Stimulated activated CD4-positive, alpha-beta T cell treated with anti-CD3 and anti-CD28 coated beads, Interleukin-15, amount 100 ng/mL, for 1 hour (primary cell): ENCODE measurements around the gene PTEN.
"Not testable (repeated sequence)": the region's sequence is repeated elsewhere in the genome, so short reads cannot be mapped to it uniquely, and the experiment has no call there.

ENCODE experiments used
- DNase-seq, 2 donors: peaks; one replicate each; pipeline ENCODE4 v3.0.0-alpha.2; 2020; ENCODE audit warnings: low read depth in 1 of 2, low spot score in 1 of 2

Gene PTEN

DNA sequence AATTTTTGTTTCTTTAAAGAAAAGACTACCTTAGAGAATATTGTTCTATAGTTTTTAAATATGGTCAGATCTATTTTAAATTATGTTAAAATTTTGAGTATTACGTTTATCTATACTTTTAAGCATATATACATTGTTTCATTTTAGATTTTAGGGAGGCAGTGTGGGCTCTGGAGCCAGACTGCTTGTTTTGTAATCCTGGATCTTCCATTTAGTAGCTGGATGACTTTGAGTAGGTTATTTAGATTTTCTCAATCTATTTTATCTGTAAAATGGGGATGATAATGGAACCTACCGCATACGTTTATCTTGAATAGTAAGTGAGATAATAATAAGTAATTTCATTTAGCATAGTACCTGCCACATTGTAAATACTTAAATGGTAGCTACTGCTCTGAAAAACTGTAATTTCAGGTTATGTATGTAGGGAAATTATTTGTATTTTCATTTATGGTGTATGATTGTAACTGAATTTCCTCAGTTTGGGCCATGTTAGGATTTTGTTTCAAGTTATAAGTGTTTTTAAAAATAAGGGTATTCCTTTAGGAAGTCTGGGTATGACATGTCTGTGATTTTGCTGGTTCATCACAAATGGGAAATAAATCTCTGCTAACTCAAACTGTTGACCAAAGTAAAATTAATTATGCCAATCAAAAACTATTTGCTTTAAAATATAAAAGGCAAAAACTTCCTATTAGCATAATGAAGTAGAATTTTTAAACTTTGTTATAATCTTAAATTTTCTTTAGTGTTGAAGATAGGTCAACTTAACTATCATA, 6.5 kb downstream of the PTEN start:
- DNase-seq: no peak

DNA sequence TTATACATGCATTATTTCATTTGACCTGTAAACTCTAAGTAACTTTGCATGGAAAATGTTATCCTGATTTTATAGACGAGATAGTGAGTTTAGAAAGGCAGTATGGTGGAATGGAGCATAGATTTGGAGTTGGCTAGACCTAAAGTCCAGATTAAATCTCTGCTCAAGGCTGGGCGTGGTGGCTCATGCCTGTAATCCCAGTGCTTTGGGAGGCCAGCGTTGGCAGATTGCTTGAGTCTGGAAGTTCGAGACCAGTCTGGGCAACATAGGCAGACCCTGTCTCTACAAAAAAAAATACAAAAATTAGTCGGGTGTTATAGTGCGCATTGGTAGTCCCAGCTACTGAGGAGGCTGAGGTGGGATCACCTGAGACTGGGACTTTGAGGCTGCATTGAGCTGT, 9.4 kb downstream of the PTEN start:
- no peak for DNase-seq

DNA sequence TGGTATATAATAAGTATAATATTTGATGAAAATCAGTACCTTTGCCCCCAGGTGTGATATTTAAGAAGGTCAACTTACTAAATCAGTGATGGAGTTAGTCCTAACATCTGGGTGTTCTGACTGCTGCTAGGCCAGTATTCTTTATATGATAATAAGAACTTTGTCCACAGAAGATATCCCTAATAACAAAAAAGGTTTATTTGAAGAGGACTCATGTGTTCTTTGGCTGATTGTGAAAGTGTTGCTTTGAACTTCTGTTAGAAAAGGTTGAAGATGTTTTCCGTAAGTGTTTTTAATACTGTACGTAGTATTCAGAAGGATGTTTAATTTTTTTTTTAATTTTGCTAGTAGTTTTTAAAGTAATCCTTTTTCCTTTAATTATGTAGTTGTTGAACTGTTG, 10.2 kb downstream of the PTEN start:
- no peak for DNase-seq

DNA sequence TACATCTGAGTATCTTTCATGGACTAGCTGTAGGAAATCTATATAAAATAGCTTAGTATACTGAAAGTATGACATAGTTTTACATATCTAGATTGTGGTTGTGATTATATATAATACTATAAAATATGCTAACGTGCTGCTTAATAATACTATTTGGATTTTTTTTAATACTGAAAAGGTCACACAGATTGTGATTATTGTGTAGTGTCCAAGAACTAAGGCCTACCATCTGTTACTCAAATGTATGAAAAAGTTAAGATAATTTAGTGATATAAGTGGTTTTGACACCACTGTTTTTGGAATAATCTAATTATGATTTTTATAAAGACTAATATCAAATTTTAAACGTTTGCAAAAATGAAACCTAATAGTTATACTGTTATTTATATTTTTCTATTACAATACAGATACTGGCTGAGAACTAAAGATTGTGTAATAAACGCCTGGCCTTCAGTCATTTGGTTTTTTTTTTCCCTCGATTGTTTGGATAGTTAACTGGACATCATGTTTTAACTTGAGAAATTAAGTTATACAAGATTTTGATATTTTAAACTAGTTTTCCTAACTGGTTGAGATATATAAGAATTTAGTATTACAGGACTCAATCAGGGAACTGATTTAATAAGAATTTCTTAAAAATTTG, 12.6 kb downstream of the PTEN start:
- no peak for DNase-seq

DNA sequence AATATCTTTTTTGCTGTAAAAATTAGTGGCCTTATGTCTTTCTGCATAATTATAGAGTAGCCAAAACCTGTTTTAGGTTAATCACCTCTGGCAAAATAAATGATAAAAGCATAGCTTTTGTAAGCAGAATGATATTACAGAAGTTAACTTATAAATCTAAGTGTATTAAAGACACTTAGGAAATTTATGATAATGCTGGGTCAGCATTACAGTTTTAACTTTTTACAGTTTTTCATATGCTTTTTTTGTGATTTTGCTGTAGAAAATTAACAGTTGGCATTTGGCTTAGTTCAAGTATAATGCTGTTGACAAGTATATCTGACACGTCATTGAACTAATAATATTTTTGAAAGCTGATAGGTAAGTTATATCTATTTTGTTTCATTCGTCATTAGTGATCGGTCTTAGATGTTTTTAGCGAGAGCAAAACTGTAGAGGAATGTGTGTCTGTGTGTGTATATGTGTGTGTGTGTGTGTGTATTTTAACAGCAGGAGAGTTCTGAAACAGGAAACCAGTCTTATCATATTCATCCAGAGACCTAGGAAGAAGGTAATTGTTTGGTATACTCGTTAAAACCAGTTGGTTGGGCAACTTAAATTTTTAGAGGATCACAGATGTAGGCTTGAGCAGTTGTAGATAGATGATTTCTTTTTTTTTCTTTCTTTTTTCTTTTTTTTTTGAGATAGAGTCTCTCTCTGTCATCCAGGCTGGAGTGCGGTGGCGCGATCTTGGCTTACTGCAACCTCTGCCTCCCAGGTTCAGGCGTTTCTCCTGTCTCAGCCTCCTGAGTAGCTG, 15.4 kb downstream of the PTEN start:
- no peak for DNase-seq

DNA sequence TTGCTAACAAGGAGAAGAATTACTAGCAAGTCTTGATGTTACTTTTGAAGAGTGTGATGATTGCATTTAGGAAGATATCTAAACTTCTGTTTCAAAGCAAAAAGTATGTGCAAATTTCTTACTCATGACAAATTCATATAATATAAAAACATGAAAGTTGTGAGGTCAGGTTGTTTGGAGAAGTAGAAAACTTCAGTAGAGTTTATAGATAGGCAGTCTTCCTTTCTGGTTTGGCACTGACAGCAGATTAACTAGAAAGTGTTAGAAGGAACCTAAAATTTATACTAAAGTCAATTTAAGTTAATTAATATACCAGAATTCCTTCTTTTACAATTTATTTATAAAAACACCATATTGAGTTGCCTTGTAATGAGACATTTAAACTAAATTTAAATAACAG, 16.9 kb downstream of the PTEN start:
- DNase-seq: no peak

DNA sequence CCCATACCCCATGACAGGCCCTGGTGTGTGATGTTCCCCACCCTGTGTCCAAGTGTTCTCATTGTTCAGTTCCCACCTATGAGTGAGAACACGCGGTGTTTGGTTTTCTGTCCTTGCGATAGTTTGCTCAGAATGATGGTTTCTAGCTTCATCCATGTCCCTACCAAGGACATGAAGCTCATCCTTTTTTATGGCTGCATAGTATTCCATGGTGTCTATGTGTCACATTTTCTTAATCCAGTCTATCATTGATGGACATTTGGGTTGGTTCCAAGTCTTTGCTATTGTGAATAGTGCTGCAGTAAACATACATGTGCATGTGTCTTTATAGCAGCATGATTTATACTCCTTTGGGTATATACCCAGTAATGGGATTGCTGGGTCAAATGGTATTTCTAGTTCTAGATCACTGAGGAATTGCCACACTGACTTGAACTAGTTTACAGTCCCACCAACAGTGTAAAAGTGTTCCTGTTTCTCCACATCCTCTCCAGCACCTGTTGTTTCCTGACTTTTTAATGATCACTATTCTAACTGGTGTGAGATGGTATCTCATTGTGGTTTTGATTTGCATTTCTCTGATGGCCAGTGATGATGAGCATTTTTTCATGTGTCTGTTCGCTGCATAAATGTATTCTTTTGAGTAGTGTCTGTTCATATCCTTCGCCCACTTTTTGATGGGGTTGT, 18.1 kb downstream of the PTEN start:
- DNase-seq: not testable (repeated sequence)

DNA sequence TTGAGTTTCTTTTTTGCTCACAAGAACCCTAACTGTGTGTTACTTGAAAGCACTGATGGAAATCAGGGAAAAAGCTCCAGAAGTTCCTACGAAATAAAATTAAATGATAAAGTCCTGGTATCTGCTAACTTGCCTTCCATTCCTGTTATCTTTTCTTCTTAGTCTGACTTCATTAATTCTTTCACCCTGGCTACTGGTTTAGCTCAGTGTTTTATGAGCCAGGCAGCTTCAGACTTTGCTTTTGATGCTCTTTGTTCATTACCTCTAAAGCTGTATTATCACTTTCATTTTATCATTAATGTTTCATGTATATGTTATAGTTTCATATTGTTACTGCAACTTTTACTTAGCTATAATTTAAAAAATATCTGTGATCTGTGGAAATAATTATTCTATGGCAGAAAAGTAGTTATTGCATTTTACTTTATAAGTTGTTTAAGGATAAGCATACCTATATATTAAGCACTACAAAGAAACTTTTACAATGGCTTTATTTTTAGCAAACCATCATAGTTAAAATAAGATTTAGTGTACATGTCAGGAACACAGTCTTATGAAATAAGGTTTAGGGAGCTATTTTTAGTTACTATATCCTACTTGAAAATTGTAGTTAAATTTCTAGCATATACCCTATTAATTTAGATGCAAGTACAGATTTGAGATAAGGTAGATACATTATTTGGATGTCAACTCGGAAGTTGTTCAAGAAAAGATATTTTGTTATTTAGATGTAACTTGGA, 19.3 kb downstream of the PTEN start:
- no peak for DNase-seq

DNA sequence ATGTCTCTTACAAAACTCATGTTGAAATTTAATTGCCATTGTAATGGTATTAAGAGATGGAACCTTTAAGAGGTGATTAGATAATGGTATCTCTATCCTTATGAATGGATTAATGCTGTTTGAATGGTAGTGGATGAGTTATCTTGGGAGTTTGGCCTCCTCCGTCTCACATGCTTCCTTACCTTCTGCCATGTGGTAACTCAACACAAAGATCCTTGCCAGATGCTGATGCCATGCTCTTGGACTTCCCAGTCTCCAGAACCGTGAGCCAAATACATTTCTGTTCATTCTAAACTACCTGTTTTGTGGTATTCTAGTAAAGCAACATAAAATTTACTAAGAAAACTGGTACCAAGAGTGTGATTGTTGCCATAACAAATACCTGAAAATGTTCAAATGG, 23.2 kb downstream of the PTEN start:
- no peak for DNase-seq

DNA sequence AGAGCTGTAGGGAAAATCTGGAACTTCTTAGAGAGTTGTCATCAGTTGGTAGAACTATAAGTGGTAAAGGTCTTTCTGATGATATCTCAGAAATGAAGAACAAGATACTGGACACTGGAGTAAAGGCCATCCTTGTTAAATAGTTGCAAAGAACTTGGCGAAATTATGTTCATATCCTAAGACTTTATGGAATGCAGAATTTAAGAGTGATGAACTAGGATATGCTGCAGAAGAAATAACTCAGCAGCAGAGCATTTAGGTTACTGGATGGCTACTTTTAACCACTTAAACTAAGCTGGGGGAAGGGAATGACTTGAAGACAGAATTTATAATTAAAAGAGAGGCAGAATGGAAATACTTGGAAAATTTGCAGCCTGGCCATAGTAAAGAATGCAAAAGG, 23.7 kb downstream of the PTEN start:
- no peak for DNase-seq

DNA sequence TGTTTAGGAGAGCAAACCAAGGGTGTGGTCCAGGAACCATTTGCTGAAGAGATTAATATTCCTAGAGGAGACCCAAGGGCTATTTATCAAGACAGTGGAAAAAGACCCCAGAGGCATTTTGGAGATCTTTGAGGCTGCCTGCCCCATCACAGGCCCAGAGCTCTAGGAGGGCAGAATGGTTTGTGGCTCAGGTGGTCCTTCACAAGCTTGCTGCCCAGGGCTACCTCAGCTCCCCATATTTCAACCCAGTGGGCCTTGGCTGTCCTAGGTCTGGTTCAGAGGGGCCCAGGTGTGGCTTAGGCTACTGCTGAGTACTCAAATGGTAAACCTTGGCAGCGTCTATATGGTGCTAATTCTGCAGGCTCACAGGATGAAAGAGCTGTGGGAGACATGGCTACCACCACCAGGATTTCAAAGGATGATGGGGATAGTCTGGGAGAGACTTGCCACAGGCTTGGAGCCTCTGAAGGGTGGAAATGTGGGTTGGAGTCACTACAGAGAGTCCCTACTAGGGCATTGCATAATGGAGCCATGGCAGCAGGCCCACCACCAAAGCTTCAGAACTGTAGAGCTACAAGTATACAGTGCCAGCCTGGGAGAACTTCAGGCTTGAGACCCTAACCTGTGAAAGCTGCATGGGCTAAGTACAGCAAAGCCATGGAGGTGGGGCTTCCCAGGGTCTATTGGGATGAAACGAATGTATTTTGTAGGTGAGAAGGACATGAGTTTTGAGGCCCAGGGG, 24.3 kb downstream of the PTEN start:
- DNase-seq: no peak

DNA sequence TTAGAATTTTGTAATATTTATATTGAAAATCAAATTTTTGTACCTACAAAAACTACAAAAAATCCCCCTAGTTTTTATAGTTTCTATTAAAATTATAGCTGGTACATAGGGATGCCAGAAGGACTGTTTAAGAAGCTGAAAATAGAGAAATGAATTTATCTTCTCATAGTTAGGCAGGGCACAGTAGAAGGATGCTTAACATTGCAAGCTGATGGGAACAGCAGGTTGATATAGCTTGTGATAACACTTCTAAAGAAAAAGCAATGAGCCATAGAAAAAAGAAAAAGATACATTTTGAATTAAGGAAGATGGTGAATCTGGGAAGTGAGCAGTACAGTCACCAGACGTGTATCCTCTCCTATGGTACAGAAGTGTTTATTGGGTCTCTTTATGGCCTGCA, 32.0 kb downstream of the PTEN start:
- no peak for DNase-seq

DNA sequence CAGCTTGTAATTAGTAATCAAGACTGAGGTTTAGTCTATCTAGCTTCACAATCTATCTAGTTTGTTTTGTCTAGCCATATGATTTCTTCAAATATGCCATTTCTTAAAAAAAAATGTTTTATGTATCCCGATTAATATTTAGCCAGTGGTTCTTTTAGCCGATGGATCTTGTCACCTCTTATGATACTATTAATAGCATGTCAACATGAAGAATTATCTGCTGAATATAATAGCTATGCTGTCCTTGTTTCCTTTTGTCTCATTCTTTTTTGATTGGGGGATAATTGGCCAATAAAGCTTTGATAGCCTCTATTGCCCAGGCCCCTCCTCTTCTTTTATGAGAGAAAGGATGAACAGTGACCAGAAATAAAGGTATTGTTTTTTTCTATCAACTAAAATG, 32.8 kb downstream of the PTEN start:
- DNase-seq: no peak

DNA sequence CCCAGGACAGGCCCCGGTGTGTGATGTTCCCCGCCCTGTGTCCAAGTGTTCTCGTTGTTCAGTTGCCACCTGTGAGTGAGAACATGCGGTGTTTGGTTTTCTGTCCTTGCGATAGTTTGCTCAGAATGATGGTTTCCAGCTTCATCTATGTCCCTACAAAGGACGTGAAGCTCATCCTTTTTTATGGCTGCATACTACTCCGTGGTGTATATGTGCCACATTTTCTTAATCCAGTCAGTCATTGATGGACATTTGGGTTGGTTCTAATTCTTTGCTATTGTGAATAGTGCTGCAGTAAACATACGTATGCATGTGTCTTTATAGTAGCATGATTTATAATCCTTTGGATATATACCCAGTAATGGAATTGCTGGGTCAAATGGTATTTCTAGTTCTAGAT, 34.5 kb downstream of the PTEN start:
- DNase-seq: not testable (repeated sequence)

DNA sequence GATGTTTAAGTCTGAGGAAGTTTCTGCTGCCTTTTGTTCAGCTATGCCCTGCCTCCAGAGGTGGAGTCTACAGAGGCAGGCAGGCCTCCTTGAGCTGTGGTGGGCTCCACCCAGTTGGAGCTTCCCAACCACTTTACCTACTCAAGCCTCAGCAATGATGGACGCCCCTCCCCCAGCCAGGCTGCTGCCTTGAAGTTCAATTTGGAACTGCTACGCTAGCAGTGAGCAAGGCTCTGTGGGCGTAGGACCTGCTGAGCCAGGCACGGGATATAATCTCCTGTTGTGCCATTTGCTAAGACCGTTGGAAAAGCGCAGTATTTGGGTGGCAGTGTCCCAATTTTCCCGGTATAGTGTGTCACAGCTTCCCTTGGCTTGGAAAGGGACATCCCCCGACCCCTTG, 40.0 kb downstream of the PTEN start:
- not testable (repeated sequence) for DNase-seq

DNA sequence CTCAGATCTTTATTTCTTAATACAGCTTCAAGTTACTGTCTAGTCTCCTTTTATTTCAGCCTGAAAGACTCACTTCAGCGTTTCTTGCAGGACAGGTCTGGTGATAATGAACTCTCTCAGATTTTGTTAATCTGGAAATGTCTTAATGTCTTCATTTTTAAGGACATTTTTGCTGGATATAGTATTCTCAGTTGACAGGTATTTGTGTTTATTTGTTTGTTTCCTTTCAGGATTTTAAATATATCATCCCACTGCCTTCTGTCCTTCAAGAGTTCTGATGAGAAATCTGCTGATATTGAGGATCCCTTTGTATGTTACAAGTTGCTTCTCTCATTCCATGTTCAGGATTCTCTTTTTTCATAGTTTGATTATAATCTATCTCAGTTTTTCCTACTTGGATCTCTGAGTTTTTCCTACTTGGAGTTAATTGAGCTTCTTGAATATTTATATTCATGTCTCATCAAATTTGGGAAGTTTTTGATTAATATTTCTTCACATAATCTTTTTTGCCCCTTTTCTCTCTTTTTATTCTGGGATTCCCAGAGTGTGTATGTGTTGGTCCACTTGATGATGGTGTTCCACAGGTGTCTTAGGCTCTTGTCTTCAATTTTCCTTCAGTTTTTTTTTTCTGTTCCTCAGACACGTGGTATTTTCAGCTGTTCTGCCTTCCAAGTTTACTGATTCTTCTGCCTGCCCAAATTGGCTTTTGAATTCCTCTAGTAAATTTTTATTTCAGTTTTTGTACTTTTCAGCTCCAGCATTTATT, 49.9 kb downstream of the PTEN start:
- DNase-seq: no peak

DNA sequence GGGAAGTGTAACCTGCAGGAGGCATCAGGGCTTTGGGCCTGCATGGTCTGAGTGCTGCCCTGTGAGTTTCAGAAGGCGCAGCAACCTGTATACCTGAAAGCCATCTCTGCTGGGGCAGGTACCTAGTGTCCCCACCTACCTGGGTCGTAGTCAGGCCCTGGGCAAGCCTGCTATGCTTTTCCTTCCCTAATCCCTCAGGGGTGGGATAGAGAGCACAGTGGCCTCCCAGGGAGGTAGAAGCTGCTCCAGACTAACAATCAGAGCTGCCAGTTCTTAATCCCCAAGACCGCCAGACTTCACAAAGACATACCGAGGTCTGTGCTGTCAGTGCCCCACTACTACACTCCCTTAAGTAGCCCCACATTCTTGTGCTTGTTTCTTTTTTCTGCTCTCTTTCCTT, 52.0 kb downstream of the PTEN start:
- DNase-seq: no peak

DNA sequence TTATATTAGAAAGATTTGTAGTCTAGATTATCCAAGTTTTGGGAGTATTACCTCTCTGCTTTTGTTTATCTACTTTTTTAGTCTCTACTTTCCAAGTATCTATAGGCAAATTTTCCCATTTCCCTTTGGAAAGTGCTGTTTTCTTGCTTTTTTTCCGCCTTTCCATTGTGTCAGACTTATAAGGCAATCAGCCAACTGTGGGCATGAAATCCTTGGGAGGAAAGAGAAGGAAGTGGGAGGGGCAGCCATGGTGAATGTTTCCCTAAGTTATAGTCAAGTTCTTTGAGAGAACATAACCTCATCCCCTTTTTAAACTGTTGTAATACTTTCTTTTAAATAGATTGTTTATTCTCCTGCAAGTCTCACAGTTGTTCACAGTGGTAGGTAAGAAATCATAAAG, 52.6 kb downstream of the PTEN start:
- DNase-seq: no peak

DNA sequence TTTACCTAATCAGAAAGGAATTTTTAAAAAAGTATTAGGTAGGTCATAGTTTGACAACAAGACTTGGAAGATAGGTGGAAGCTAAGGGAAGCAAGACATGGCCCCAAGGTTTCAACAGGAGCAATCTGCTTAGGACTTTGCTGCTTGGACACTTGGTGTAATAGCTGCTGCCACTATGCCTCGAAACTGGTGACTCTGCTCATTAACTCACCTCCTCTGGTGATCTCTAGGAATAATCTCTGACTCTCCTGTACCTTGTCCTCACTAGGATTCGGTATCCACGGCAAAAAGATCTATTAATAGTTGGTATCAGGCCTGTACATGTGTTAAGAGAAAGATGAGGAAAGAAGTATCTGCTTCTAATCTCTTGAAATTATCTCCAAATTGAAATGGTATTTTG, 53.1 kb downstream of the PTEN start:
- DNase-seq: no peak
